HCT116 (cell line): ENCODE results near the gene FUOM.

Source experiments
- CTCF ChIP-seq, 3 experiments: fragments of 200-600 bp in 1 of 3; sonication (generic) in 1 of 3; IDR thresholded peaks in 2 of 3; conservative IDR thresholded peaks in 1 of 3; 2 replicates each; pipeline ENCODE4 v1.5.1; 2012 to 2017; ENCODE audit warnings: low read depth in 2 of 3, low read length in 2 of 3, antibody characterized with exemption in 1 of 3, borderline replicate concordance in 1 of 3, control low read depth in 1 of 3, mild to moderate bottlenecking in 1 of 3, mixed read lengths in 1 of 3, mixed run types in 1 of 3, moderate library complexity in 1 of 3; ENCODE audit not compliant: insufficient read depth in 1 of 3
- MAX ChIP-seq: IDR thresholded peaks from 2 replicates; pipeline ENCODE4 v1.6.1; 2012
- RAD21 ChIP-seq: IDR thresholded peaks from 2 replicates; pipeline ENCODE4 v1.6.1; 2012; ENCODE audit warnings: low read depth, mild to moderate bottlenecking
- TF ChIP-seq, protein P1 (sequence below): IDR thresholded peaks from 2 replicates; pipeline ENCODE4 v1.6.1; 2012; ENCODE audit warnings: low read depth

GRCh38 chr10:133312769-133313145, 45.1 kb downstream of the FUOM start:
- TF ChIP-seq RAD21 (no peak), MAX (no peak), CTCF (IDR thresholded peaks at IDR 0.05 in 2 of 3, conservative IDR thresholded peaks at IDR 0.05 in 1 of 3; ENCODE audit: borderline replicate concordance in 1 of 3, insufficient read depth in 1 of 3, low read depth in 2 of 3, low read length in 2 of 3) (no peak)
- TF ChIP-seq, protein P1, sequence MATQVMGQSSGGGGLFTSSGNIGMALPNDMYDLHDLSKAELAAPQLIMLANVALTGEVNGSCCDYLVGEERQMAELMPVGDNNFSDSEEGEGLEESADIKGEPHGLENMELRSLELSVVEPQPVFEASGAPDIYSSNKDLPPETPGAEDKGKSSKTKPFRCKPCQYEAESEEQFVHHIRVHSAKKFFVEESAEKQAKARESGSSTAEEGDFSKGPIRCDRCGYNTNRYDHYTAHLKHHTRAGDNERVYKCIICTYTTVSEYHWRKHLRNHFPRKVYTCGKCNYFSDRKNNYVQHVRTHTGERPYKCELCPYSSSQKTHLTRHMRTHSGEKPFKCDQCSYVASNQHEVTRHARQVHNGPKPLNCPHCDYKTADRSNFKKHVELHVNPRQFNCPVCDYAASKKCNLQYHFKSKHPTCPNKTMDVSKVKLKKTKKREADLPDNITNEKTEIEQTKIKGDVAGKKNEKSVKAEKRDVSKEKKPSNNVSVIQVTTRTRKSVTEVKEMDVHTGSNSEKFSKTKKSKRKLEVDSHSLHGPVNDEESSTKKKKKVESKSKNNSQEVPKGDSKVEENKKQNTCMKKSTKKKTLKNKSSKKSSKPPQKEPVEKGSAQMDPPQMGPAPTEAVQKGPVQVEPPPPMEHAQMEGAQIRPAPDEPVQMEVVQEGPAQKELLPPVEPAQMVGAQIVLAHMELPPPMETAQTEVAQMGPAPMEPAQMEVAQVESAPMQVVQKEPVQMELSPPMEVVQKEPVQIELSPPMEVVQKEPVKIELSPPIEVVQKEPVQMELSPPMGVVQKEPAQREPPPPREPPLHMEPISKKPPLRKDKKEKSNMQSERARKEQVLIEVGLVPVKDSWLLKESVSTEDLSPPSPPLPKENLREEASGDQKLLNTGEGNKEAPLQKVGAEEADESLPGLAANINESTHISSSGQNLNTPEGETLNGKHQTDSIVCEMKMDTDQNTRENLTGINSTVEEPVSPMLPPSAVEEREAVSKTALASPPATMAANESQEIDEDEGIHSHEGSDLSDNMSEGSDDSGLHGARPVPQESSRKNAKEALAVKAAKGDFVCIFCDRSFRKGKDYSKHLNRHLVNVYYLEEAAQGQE: no peak
